NCI-H1436 treated with DMSO at 0.1 percent for 48 hours (cell line): ENCODE data around the gene MRPL42.

ENCODE experiments used
- DNase-seq: peaks from one replicate; lab custom pipeline; 2025; lab: John Stamatoyannopoulos, UW

Gene MRPL42

GRCh38 chr12:93500201-93500600 lies 32.9 kb downstream of the MRPL42 start:
- DNase-seq = no peak

- no peak for DNase-seq
These were observed 33.4 kb downstream of the MRPL42 start for GRCh38 chr12:93500667-93501066.

GRCh38 chr12:93502802-93503623 lies 35.7 kb downstream of the MRPL42 start:
- DNase-seq = no peak

- DNase-seq = no peak
These were observed 39.9 kb downstream of the MRPL42 start for GRCh38 chr12:93507165-93507564.

- no peak for DNase-seq
These were observed 42.2 kb downstream of the MRPL42 start for GRCh38 chr12:93509506-93509905.

- DNase-seq = no peak
These were observed 47.5 kb downstream of the MRPL42 start for GRCh38 chr12:93514853-93515252.

GRCh38 chr12:93518725-93519124 lies 51.4 kb downstream of the MRPL42 start:
- DNase-seq = no peak

GRCh38 chr12:93519859-93520258 lies 52.5 kb downstream of the MRPL42 start:
- DNase-seq = no peak

GRCh38 chr12:93520454-93520853 lies 53.1 kb downstream of the MRPL42 start:
- DNase-seq = no peak

- DNase-seq = no peak
These were observed 54.1 kb downstream of the MRPL42 start for GRCh38 chr12:93521225-93522080.

GRCh38 chr12:93524386-93525133 lies 57.2 kb downstream of the MRPL42 start:
- no peak for DNase-seq

GRCh38 chr12:93526786-93527428 lies 59.6 kb downstream of the MRPL42 start:
- no peak for DNase-seq

GRCh38 chr12:93530358-93530757 lies 63.0 kb downstream of the MRPL42 start:
- no peak for DNase-seq

GRCh38 chr12:93533310-93533709 lies 66.0 kb downstream of the MRPL42 start:
- no peak for DNase-seq

- DNase-seq = no peak
These were observed 68.9 kb downstream of the MRPL42 start for GRCh38 chr12:93536111-93536765.

- no peak for DNase-seq
These were observed 69.6 kb downstream of the MRPL42 start for GRCh38 chr12:93536766-93537488.

- no peak for DNase-seq
These were observed 70.5 kb downstream of the MRPL42 start for GRCh38 chr12:93537769-93538168.

- no peak for DNase-seq
These were observed 72.5 kb downstream of the MRPL42 start for GRCh38 chr12:93539821-93540220.

GRCh38 chr12:93540466-93540865 lies 73.2 kb downstream of the MRPL42 start:
- no peak for DNase-seq

GRCh38 chr12:93541578-93542225 lies 74.4 kb downstream of the MRPL42 start:
- DNase-seq = no peak
